ENCODE data around the gene TRIM65. TPM values are rescaled to one million over a fixed set of nuclear protein-coding genes. Genes with fewer than 3 reads are reported as not detected.
"Not testable (repeated sequence)": the region's sequence is repeated elsewhere in the genome, so short reads cannot be mapped to it uniquely, and the experiment has no call there.

The TRIM65 gene
- total and polyA plus RNA-seq, 10 of the 15 experiments (the other 5 are each of a cell fraction or from before 2014, with no cell fraction given): 1.4 to 26.0 (median 10.8) TPM

DNA sequence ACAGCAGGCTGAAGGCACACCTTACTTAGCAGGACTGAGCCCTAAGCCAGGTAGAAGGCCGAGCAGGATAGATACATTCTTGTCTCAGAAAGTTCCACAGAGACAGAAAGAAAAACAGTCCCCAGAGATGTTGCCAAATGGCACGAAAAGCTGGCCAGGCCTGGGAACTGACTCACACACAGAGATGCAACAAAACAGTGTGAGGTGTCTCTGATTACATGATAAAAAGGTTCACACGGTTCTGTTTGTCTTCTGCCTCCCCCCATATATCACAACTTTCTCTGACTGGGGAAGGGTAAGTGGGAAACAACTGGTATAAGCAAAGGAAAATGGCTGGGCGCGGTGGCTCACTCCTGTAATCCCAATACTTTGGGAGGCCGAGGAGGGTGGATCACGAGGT is 43.3 kb downstream of the TRIM65 start (continued):
- TF ChIP-seq, protein P1, sequence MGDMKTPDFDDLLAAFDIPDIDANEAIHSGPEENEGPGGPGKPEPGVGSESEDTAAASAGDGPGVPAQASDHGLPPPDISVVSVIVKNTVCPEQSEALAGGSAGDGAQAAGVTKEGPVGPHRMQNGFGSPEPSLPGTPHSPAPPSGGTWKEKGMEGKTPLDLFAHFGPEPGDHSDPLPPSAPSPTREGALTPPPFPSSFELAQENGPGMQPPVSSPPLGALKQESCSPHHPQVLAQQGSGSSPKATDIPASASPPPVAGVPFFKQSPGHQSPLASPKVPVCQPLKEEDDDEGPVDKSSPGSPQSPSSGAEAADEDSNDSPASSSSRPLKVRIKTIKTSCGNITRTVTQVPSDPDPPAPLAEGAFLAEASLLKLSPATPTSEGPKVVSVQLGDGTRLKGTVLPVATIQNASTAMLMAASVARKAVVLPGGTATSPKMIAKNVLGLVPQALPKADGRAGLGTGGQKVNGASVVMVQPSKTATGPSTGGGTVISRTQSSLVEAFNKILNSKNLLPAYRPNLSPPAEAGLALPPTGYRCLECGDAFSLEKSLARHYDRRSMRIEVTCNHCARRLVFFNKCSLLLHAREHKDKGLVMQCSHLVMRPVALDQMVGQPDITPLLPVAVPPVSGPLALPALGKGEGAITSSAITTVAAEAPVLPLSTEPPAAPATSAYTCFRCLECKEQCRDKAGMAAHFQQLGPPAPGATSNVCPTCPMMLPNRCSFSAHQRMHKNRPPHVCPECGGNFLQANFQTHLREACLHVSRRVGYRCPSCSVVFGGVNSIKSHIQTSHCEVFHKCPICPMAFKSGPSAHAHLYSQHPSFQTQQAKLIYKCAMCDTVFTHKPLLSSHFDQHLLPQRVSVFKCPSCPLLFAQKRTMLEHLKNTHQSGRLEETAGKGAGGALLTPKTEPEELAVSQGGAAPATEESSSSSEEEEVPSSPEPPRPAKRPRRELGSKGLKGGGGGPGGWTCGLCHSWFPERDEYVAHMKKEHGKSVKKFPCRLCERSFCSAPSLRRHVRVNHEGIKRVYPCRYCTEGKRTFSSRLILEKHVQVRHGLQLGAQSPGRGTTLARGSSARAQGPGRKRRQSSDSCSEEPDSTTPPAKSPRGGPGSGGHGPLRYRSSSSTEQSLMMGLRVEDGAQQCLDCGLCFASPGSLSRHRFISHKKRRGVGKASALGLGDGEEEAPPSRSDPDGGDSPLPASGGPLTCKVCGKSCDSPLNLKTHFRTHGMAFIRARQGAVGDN (IDR thresholded peaks at IDR 0.05): no peak

DNA sequence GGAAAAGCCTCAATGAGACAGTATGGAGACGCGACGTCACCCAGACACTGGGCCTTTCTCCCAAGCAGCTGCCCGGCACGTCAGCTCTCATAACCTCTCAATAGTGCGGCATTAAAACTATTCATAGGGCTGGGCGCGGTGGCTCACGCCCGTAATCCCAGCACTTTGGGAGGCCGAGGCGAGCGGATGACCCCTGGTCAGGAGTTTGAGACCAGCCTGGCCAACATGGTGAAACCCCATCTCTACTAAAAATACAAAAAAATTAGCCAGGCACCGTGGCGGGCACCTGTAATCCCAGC is 45.1 kb downstream of the TRIM65 start:
- 98% methylated on average over 15 of the region's 15 CpGs for WGBS (ENCODE audit: insufficient coverage, insufficient replicate concordance, low lambda C conversion rate, missing lambda C conversion rate)
- ATAC-seq; DNase-seq (ENCODE audit: low read depth, low spot score); H3K4me2 ChIP-seq (ENCODE audit: control insufficient read depth, insufficient read depth); H3K4me3 ChIP-seq; H4K20me1 ChIP-seq (ENCODE audit: control insufficient read depth, insufficient read depth); H3K36me3 ChIP-seq (ENCODE audit: control insufficient read depth in 2 of 2, insufficient read depth in 2 of 2, low read length in 1 of 2); in situ Hi-C loops (cut with MboI); H3K4me1 ChIP-seq (ENCODE audit: control insufficient read depth, insufficient read depth, low read length); BruUV-seq (replicated peaks); H2AFZ ChIP-seq (ENCODE audit: control insufficient read depth, low read depth, low read length); intact Hi-C loops (cut with micrococcal nuclease; ENCODE audit: unreplicated experiment); H3K9ac ChIP-seq (ENCODE audit: control insufficient read depth, insufficient read depth, low read length); POLR2A ChIA-PET; H3K27me3 ChIP-seq (replicated peaks in 1 of 2; ENCODE audit: control insufficient read depth in 2 of 2, insufficient read depth in 2 of 2, low read length in 1 of 2); H3K9me3 ChIP-seq (replicated peaks; ENCODE audit: control insufficient read depth, insufficient read depth, low read length); H3K27ac ChIP-seq (ENCODE audit: control insufficient read depth, insufficient read depth); RAD21 ChIA-PET (ENCODE audit: unreplicated experiment); FAIRE-seq: not testable (repeated sequence)
- peaks cover 18% of the 10 kb centered on the region for H3K79me2 ChIP-seq (ENCODE audit: control insufficient read depth, insufficient read depth, low read length)
- CTCF ChIA-PET: interaction anchor here (0.6 kb wide), 1 partner anchor 177 kb away, joined by 3 read pairs; no protein-coding TSS in a partner anchor
- SMC1A ChIA-PET (ENCODE audit: uncharacterized antibody, unreplicated experiment): interaction anchor here (0.6 kb wide), 1 partner anchor 90 kb away, joined by 4 read pairs; no protein-coding TSS in a partner anchor

All from GM12878 (cell line).